GM21390 (cell line): ENCODE measurements around the gene KDM1A.
"Not testable (repeated sequence)": the region's sequence is repeated elsewhere in the genome, so short reads cannot be mapped to it uniquely, and the experiment has no call there.

Experiments
- ATAC-seq: cut with Tn5 transposase; IDR thresholded peaks from one replicate; pipeline ENCODE4 v1.9.1; 2021; ENCODE audit not compliant: unreplicated experiment

Gene KDM1A

GRCh38 chr1:23010025-23010424, 9.2 kb upstream of the KDM1A start:
- not testable (repeated sequence) for ATAC-seq

- no peak for ATAC-seq
These were observed 5.6 kb upstream of the KDM1A start for GRCh38 chr1:23013657-23014056.

DNA sequence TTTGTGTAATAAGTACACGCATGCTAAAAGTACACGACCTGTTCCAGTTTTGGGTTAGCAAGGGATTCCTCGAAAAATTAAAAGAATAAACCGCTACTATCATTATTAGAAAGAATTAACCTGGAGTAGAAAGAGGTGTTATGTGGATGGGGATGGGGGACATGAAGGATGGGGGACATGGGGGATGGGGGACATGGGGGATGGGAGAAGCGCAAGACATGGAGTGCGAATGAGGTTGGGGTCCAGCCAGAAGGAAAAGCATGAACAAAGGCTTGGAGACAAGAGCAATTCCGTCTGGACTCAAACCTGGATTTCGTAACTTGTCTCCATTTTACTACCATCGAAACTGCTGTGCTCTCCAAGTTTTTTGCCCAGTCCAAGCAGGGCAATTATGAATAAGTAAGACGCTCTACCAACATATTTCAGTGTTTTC, 591 bp upstream of the KDM1A start:
- no peak for ATAC-seq

GRCh38 chr1:23019863-23020625, 776 bp downstream of the KDM1A start:
- peak; percentile 5 for ATAC-seq

GRCh38 chr1:23020706-23021405, 1.6 kb downstream of the KDM1A start:
- no peak for ATAC-seq

DNA sequence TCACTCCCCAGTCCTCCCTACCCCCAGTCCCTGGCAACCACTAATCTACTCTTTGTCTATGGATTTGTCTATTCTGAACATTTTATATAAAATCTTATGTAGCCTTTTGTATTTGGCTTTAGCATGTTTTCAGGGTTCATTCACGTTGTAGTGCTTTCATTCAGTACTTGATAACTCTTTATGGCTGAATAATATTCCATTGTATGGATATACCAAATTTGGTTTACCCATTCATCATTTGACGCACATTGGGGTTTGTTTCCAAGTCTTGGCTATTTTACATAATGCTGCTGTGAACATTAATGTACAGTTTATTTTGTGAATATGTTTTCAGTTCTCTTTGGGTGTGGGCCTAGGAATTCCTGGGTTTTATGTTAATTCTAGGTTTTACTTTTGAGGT, 2.6 kb downstream of the KDM1A start:
- no peak for ATAC-seq

- ATAC-seq = no peak
These were observed 4.0 kb downstream of the KDM1A start for GRCh38 chr1:23023174-23023845.

GRCh38 chr1:23026568-23026967, 7.3 kb downstream of the KDM1A start:
- no peak for ATAC-seq

DNA sequence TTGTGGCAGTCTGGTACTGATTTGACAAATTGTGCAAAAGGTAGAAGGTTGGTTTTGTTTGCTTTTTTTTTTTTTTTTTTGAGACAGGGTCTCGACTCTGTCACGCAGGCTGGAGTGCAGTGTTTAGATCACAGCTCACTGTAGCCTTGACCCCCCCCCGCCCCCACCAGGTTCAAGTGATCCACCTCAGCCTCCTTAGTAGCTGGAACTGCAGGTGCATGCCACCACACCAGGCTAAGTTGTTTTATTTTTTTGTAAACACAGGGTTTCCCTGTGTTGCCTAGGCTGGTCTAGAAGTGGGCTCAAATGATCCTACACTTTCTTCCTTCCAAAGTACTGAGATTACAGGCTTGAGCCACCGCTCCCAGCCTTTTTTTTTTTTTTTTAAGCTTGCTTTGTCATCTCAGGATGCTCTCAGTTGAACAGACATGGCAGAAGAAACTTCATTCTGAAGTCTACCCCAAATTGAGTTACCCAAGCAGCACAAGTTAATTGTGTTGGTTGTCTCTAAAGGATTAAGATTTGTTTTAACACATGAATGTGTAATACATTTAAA, 8.2 kb downstream of the KDM1A start:
- no peak for ATAC-seq

GRCh38 chr1:23029337-23029736, 10.1 kb downstream of the KDM1A start:
- ATAC-seq = no peak

DNA sequence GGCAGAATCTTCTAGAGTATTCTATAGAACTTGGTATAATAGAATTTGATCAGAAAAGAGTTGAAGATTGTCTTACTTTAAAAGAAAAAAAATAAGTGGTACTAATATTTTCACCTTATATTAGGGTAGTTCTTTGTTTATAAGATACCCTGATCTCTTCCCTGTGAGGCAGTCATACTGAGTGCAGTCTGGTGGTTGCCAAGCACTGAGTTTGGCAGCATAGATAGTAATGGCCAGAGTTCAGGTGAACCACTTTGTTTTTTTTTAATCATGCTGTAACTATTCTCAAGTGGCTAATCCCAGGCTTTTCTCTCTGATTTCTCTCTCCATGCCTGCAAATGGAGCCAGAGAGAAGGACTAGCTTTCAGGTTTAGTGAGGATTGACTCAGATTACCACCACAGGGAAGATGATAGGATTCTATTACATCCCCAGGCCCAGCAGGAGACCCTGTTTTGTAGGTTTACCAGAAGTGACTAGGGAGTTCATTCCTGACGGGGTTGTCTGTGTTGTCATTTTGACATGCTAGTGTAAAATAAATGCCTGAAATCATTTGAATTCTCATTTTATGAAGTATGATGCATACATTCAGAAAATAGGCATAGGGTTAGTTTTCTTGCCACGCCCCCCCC, 16.7 kb downstream of the KDM1A start:
- no peak for ATAC-seq

- no peak for ATAC-seq
These were observed 17.9 kb downstream of the KDM1A start for GRCh38 chr1:23037081-23037740.

DNA sequence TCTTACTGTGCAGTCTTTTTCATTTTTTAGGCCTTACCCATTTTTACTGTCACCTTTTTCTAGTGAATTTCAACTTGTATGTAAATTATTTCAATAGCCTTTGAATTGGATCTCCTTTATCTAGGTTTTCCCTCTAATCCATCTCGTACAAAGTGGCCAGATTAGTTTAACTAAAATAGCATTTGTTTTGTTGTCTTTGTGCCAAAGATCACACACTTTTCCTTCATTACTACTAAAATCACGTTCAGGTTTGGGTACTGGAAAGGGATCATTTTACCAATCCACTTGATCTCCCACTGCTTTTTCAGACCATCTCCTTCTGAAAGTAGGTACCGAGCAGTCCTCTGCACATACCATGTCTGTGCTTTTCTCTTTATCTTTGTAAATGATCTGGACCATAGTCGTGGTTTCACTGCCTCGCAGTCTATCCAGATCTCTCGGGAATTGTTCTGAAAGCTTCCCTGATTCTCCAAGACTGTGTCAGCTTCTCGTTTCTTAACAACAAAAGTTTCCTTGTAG, 20.1 kb downstream of the KDM1A start:
- ATAC-seq = no peak

DNA sequence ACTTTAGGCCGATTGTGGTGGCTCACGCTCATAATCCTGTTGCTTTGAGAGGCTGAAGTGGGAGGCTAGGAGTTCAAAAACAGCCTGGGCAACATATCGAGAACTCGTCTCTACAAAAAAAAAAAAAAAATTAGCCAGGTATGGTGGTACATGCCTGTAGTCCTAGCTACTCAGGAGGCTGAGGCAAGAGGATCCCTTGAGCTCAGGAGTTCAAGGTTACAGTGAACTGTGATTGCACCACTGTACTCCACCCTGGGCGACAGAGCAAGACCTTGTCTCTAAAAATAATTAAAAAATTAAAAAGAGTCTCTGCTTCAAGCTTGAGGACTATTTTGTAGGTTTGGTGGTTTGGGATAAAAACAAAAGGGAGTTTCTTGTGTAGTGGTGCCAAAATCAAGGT, 21.2 kb downstream of the KDM1A start:
- no peak for ATAC-seq

- ATAC-seq = no peak
These were observed 24.8 kb downstream of the KDM1A start for GRCh38 chr1:23044035-23044434.

- no peak for ATAC-seq
These were observed 30.9 kb downstream of the KDM1A start for GRCh38 chr1:23050201-23050600.

DNA sequence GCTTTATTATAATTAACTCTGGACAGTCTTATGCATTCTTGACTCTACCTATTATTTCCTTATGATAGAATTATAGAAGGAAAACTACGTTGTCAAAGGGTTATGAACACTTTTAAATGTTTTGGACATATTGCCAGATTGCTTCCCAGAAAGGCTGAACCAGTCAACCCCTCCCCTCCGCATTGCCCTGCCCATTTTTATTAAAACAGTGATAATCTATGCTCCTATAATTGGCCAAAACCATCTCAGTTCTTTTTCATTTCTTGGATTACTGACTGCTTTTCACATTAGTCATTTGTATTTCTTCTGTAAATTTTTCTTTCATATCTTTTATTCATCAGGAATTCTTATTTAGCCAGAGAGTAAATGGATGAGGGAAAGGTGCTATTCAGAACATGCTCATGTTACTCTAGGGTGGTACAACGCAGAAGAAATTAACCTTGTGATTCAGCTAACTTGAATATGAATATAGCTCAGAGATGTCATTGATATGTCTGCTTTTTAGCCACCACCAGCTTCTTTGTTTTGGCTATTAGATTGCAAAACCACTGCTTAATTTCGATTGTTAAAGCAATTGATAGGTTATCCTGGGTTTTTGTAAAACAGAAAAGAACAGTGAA, 32.1 kb downstream of the KDM1A start:
- ATAC-seq = no peak

GRCh38 chr1:23057301-23057700, 38.0 kb downstream of the KDM1A start:
- no peak for ATAC-seq

GRCh38 chr1:23062271-23062670, 43.0 kb downstream of the KDM1A start:
- ATAC-seq = no peak

DNA sequence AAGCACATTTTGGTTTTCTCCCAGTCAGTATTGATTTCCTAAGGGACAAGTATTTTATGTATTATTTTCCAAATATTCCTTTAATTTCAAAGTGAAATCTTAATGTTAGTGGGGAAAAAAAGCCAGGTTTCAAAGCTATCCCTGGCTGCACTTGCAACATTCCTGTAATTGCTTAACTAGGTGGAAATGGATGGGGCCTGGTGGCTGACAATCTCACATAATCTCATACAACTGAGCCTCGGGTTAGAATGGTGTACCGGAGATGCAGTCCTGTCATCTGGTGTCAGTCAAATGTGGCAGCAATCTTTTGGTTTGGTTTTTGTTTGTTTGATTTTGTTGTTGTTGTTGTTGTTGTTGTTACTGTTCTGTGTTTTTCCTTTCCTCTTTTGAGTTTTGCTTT, 46.1 kb downstream of the KDM1A start:
- no peak for ATAC-seq
